ENCODE results near the gene GRID2.

The GRID2 gene

DNA sequence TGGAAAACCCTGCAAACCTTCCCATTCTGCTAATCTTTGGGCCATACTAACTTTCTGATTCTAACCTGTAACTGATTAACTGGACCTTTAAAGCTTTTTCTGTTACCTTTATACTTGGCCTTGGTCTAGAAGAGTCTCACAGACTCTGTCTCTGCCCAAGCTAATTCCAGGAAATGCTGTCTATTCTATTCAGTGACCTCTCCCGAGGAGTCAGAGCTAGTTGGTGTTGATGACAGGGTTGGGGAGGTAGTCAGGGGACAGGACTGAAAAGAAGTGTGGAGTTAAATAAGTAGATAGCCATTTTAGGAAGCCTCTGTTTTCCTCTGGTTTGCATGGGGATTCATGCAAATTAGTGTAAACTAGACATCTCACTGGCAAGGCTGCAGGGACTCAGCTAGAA is 429.5 kb downstream of the GRID2 start:
- DNase-seq (ENCODE audit: low read depth), result no peak

DNA sequence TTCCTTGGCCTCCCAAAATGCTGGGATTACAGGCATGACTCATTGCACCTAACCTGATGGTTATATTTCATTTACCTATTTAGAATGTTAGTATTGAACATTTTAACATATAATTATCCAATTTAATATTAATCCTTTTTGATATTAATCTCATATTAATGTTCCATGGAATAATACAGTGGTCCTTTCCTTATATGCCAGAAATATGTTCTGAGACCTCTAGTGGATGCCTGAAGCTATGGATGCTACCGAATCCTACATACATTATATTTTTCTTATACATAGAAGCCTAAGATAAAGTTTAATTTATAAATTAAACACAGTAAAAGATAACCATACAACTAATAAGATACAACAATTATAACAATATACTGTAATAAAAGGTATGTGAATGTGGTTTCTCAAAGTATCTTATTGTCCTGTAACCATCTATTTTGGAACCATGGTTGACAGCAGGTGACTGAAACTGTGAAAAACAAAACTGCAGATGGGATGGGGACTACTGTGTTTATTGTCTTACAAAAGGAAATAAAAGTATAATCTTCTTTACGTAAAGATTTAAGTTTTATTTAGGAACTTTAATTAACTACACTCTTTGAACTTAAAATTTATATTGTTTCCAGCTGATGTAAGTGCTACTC is 431.4 kb downstream of the GRID2 start:
- no peak for DNase-seq (ENCODE audit: low read depth)

DNA sequence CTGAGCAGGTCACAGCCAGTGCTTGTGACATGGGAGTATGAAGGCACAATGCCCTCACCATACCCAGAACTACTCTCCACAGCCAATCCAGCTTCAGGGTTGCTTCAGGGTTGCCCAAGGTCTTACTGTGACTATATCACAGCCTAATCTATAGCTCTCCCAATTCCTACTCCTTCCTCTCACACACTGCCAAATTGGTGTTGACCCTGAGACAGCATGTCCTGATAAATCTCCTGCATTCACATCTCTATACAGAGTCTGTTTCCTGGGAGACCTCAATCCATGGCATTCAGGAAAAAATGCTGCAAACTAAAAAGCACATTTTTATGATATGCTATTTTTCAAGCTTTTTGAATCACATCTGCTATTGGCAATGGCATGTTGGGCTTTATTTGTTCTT is 456.7 kb downstream of the GRID2 start:
- DNase-seq (ENCODE audit: low read depth), result no peak

DNA sequence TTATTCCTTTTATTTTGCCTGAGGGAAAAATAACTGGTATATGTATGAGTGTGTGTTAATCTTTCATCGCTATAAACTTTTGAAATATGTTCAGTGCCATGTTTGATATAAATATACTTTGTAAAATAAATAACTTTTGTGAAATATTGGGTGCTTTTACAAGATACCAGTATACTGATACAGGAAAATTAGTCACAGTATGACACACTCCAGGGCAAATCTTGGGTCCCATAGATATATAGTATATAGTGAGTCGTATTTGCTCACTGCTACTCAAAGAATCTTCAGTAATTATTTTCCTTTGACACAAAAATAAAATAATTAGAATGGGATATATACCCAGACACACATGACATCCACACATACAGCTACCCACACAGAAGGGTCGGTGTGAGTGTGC is 472.3 kb downstream of the GRID2 start:
- DNase-seq (ENCODE audit: low read depth), result no peak

DNA sequence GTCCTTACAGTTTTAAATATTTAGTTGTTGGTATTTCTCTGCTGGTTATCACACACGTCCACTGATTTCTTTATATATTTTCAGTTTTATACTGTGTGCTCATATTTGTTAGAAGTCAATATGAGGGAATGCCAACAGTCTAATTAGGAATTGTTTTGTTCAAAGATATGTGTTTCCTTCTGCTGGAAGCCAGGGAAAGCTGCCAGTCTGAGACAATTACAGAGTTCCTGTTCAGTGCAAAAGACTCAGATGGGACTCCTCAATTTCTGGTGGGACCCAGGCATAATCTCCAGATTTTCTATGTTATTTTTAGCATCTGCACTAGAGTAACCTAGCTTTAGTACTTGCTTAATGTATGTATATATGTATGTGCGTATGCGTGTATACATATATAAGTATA is 486.0 kb downstream of the GRID2 start:
- no peak for DNase-seq (ENCODE audit: low read depth)

DNA sequence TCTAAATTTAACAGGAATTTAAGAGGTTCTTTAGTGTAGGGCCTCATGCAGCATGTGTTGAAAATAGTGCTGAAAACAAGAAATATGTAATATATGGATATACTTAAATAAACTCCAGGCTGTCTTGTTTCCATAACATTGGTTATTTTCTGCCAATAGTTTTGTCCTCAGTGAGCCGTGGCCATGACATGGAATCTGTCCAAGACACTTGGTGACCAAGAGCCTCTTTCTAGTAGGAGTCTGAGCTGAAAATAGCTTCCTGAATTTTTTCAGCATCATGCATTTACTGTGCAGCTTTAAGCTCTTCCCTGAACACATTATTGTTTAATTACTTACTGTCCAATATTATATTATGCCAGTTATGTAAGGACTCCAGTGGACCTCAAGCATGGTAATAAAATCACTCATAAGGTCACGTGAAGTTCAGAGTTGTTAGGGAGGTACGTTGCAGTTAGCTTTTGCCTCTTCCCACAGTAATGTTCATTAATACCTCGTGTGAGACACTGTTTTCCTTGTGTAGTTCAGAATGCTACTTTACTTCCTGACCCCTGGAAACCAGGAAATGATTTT is 488.2 kb downstream of the GRID2 start:
- no peak for DNase-seq (ENCODE audit: low read depth)

DNA sequence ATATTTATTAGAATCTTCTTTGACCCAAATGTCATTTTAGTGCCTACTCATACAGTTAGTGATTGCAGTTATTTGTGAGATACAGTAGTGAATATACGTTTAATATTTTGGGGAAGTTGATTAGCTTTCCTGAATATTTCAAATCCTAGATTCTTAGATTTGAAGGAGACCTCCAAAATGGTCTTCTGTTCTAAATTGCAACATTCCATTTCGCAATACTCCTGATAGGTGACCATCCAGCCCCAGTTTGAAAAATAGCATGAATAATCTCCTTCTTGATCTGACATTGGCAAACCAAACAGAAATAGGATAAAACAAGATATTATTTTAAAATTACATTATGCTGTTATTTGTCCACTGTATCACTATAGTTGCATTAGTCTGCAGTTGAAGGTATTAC is 505.6 kb downstream of the GRID2 start:
- DNase-seq (ENCODE audit: low read depth), result no peak

DNA sequence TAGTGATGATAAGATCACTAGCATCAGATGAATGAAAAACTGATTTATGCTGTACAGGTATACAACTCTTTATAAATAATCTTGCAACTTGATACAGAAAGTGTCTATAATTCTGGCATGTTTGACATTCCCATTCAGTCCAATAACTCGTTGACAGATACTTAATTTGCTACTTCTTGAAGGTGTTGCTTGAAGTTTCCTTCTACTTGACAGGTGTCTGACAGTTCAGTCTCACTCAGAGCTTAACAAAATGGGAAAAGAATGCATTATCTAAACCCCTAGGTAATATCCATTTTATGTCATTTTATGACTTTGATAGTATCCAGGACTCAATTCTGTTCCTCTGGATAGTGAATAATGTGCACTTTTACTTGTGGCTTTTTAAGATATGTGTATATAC is 508.9 kb downstream of the GRID2 start:
- DNase-seq (ENCODE audit: low read depth), result no peak

DNA sequence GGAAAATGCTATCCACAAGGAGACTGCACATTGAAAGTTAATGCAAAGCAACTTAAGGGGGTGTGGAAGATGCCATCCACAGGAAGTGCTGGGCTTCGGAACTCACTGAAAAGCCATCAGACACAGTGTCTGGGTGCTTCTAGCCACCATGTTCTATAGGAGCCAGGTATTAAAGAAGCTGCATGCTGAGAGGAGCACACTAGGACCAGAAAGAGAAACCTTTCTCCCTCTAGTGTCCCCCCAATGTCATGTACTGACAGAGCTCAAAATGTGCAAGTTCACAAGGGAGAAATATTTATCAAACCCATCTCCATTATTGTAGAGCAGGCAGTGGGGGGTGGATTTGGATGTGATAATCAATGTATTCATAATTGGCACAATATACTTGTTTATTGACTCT is 510.9 kb downstream of the GRID2 start:
- DNase-seq (ENCODE audit: low read depth), result no peak

DNA sequence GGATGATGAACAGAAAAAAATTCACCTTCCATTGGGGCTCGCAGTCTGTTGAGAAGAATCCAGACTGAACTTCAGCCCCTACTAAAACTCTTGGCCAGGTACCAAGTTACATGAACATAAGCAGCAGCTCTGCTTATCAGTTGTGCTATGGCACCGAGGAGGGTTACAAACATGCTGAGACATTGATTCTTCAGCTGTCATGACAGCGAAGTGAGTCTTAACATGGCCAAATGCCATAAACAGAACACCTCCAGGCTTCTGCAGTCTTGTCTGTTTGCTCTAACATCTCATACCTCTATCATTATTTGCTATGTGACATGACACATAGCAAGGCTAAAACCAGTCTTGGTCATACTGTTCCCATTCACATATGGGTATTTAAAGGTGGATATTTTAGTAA is 521.5 kb downstream of the GRID2 start:
- DNase-seq (ENCODE audit: low read depth), result no peak

DNA sequence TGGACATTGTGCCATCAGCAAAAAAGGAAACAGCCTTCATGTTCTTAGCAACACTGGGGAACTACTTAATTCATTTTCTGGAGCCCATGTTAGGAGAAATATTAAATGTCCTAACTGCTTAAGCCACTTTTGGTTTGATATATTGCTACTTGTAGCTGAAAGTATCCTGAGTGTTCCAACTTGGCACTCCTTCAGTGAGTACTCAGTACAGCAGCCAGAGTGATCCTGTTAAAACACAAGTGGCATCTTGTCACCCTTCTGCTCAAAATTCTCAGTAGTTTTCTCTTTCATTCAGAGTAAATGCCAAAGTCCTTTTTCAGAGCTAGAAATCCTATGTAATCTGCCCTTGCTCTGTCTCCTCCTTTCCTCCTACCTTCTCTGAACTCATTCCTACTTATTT is 522.0 kb downstream of the GRID2 start:
- DNase-seq (ENCODE audit: low read depth), result no peak

DNA sequence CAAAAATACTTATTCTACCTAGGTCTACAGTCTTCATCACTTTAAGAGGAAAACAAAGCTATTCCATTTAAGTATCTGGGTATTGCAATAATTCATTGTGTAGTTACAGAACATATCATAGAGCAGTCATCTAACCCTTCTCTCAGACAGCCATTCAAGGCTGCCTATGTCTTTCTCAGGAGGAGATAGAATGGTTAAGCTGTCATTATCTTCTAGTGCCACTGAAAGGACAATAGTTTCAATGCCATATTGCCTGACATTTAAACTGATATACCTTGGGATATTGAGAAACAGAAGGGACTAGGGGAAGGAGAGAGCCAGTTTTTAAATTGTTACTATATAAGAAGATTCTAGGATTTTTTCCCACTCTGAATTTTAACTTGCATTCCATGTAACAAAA is 527.0 kb downstream of the GRID2 start:
- no peak for DNase-seq (ENCODE audit: low read depth)

DNA sequence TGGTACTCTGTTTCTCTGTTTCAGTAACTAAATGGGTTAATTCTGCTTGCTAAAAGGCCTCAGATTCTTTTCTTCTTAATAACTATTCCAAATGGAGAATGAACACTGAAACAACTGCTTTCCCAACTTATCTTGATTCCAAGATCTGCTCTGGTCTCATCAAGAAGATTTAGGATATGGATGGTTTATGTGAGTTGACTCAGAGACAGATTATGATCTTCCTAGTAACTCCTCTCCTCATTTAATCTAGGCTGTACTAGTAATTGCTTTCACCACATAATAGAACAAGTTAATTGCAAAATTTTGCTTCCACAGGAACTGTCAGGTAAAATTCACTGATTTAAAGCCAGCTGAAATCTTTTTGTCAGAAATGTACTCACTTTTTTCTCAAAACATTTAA is 537.1 kb downstream of the GRID2 start:
- no peak for DNase-seq (ENCODE audit: low read depth)

DNA sequence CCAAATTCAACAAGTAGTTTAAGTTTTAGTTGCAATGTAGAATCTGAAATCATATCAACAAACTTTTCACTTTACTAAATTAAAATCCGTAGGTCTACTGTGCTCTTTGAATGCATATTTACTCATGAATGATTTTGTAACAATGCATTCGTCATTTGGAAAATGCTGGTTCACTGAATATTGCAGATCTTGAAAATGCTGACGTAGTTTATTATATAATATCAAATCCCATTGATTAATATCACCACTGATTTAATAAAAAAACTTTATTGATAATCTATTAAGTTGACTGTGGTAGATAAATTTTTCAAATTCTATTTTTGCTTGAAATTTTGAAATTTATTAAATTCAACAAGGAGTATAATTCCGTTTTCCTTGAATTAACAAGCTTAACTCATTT is 540.0 kb downstream of the GRID2 start:
- DNase-seq (ENCODE audit: low read depth), result no peak

DNA sequence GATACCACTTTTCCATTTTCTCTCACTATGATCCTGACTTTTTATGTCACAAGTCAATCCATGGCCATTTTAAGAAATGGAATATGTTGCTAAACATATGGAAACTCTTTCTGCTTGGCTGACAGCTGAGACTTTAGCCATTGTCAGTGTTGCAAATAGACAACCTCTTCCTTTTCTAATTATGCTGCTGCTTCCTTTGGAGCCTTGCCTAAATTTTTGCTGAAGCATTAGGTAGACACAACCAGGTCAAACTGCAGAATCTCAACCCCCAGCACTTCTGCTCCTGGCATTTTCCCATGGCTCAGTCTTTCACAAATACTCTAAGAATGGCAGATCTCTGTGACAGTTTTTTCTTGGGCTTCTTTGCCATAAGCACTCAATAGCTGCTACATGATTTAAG is 543.3 kb downstream of the GRID2 start:
- no peak for DNase-seq (ENCODE audit: low read depth)

DNA sequence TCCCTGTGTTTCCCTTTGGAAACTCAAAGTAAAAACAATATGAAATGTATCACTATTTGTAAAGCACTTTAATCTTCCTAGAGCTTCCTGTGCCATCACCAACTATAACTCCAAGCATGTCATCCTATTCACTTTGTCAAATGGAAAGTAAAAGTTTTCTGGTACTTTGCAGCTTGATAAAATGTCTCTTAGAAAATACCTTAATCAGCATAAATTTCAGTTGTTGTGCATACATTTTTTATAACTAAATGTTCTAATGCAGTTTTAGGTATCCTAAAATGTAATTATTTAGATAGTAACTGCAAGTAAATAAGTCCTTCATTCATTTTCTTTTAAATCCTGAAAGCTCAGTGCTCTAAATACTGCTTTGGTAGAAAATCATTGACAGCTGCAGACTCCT is 558.7 kb downstream of the GRID2 start:
- no peak for DNase-seq (ENCODE audit: low read depth)

DNA sequence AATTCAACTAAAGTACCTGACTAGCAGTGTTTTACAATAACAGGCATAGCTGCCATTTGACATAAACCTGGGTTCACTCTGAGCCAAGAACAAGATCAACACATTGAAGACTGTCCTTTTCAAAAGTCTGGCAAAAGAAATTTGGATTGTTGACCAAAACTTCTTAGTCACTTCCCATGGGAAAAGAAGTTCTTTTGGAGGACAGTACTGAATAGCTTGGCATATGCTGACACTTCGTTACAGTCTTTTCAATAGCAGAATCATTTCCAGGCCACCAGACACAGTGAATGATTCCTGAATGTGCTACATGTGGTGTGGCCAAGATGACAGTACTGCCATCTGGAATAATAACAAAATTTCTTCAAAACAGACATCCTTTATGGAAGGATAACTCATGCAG is 560.3 kb downstream of the GRID2 start:
- no peak for DNase-seq (ENCODE audit: low read depth)

DNA sequence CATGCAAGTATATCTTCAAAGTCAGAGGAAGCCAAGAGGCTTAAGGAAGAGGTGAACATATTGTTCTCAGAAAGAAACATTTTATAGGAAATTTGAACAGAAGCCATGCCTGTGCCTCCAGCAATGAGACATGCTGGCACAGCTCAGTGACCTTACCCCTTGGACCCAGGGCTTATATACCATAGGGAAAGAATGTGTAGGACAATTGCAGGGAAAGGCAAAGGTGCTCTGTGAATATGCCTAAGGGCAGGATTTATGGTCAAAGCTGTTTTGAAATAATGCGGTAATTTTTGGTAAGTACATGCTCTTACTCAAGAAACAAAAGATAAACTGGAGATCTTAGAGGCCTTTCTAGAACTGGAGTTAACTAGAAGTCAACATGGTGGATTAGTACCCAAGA is 568.8 kb downstream of the GRID2 start:
- DNase-seq (ENCODE audit: low read depth), result no peak

DNA sequence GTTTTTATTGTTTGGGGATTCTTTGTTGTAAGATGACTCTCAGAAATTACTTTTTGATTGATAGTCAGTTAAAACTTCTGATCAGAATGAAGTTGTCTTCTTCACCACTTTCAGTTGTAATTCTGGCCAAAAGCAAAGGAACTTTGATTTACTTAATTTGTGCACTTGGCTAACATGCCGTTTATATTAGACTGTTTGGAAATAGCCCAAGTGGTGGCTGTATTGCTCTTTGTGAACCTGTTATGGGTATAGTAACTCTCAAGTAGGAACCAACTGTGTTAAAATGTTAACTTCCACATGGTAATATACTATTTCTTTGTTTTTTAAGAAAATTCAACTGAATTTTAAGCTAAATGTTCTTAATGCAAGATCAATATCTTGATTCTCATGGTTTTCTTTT is 581.9 kb downstream of the GRID2 start:
- no peak for DNase-seq (ENCODE audit: low read depth)

DNA sequence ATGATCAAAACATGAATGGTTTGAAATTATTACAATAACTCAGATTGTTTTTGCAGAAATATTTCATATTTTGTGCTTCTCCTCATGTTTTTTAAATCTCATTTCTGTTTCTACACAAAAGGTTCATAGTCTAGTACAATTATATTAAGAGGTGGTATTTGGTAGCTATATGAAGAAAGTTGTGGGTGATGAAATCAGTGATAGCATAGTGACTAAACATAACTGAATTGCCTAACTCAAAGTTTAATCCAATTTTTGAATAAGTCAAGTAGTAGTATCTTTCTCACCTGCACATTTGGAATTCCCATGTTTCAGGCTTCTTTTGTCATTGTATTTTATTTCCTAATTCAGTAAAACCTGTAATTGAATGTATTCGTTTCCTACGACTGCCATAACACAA is 648.7 kb downstream of the GRID2 start:
- no peak for DNase-seq (ENCODE audit: low read depth)

DNA sequence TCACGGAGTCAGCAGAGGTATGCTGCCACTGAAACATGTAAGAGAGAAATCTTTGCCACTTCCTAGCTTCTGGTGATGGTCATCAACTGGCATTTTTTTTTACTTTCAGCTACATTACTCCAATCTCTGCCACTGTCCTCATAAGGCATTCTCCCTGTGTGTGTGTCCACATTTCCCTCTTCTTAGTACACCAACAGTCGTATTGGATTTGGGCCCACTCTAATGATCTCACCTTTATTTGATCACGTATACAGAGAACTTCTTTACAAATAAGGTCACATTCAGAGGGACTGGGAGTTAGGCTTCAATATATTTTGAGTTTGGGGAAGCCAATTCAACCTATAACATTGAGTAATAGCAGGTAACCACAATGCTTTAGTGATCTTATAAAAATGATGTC is 649.1 kb downstream of the GRID2 start:
- DNase-seq (ENCODE audit: low read depth), result no peak

DNA sequence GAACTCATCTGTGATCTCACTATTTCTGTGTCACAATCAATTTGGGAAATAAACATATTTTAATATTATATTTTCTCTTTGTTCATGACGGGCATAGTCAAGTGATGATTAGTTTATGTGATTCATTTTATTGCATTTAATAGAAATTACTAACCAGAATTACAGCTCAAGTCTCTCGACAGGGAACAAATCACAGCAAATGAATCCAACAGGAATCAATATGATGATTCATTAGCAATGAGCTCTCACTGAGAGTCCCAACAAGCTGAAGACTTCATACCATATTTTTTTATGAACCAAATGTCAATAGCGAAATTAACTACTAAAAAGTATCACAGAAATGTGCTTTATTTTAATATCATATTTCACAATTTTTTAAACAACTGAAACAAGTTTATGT is 649.7 kb downstream of the GRID2 start:
- DNase-seq (ENCODE audit: low read depth), result no peak

DNA sequence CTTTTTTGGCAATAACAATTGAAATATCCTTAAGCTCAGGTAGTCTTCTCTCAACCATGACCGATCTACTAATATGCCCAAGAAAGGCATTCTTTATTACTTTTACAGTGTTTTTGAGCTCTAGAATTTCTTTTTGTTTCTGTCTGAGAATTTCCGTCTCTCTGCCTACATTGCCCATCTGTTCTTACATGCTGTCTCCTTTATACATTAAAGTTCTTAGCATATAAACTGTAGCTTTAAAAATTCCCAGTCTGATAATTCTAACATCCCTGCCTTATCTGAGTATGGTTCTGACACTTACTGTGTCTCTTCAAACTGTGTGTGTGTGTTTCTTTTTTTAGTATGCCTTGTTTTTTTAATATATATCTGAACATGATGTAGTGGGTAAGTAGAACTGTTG is 658.1 kb downstream of the GRID2 start:
- no peak for DNase-seq (ENCODE audit: low read depth)

DNA sequence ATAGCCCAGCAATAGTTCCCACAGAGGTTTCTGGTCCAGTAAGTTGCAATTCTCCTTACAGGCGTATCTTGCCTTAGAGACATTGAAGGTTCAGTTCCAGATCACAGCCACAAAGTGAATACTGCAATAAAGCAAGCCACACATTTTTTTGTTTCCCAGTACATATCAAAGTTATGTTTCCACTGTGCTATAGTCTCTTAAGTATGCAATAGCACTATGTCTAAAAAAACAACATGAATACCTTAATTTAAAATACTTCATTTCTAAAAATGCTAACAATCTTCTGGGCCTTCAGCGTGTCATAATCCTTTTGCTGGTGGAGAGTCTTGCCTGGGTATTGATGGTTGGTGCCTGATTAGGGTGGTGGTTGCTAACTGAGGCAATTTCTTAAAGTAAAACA is 659.1 kb downstream of the GRID2 start:
- no peak for DNase-seq (ENCODE audit: low read depth)

DNA sequence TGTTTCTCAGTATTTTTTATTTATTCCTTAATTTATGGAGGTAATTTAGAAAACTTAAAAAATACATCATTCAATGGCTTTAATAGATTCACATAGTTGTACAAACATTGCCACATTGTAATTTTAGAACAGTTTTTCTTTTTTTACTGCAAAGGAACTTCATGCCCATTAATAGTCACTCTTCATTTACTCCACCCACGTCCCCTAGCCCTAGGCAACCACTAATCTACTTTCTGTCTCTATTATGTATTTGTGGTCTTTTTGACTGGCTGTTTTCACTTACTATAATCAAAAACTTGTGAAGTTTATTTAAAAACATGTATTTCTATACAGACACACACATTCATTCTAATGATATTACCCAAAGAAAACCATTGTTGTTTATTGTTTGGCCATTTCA is 664.8 kb downstream of the GRID2 start:
- DNase-seq (ENCODE audit: low read depth), result no peak

Measured in activated T-helper 1 cell treated with Interleukin-2 at 50 U/mL for 16 hours (primary cell).